ENCODE results near the gene SH2D3C. TPM values are rescaled to one million over a fixed set of nuclear protein-coding genes. Genes with fewer than 3 reads are reported as not detected.

SH2D3C gene, protein sequence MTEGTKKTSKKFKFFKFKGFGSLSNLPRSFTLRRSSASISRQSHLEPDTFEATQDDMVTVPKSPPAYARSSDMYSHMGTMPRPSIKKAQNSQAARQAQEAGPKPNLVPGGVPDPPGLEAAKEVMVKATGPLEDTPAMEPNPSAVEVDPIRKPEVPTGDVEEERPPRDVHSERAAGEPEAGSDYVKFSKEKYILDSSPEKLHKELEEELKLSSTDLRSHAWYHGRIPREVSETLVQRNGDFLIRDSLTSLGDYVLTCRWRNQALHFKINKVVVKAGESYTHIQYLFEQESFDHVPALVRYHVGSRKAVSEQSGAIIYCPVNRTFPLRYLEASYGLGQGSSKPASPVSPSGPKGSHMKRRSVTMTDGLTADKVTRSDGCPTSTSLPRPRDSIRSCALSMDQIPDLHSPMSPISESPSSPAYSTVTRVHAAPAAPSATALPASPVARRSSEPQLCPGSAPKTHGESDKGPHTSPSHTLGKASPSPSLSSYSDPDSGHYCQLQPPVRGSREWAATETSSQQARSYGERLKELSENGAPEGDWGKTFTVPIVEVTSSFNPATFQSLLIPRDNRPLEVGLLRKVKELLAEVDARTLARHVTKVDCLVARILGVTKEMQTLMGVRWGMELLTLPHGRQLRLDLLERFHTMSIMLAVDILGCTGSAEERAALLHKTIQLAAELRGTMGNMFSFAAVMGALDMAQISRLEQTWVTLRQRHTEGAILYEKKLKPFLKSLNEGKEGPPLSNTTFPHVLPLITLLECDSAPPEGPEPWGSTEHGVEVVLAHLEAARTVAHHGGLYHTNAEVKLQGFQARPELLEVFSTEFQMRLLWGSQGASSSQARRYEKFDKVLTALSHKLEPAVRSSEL
- total RNA-seq: 10 to 100 TPM; 27.6 to 46.8 TPM

DNA sequence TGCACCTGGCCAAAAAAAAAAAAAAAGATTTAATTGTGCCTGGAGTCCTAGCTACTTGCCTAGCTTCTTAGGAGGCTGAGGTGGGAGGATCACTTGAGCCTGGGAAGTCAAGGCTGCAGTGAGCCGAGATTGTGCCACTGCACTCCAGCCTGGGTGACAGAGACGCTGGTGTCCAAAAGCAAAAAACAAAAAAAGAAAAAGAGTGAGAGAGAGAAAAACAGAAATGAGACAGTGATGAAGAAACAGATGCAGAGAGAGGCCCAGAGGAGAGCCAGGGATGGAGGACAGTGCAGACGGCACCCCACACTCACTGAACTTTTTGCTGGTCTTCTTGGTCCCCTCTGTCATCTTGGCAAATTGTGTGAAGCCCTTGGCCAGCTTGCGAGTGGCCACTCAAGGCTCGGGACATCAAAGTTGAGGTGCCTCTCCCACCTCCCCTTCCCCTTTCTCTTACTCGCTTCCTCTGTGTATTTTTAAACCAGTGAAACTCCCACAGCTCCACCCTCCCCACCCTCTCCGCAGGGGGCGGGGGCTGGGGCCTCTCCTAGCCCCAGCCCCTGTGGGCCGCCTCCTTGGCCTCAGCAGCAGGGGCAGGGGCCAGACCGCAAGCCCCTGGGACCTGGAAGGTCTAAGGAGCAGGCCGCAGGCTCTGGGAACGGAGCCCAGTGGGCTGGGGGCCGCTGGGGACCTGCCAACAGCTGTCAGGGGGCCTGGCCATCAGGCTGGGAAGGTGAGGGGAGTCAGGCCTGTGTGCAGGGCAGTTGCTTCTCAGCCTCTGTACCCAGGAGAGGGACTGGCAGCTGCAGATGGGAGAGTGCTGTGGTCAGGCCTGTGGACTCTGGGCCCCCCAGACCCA is at the start of gene SH2D3C:
TSS of gene SH2D3C (minus strand) at position 387 of the 856 bp plus-strand sequence. CDS start at position 348, 39 bp downstream.
- Mint-ChIP-seq H3K4me3 (peak within 1 kb of the TSS; percentile 100), H3K27ac (peak within 1 kb of the TSS; percentile 99)
- ATAC-seq (replicated peaks): peak; percentile 46

DNA sequence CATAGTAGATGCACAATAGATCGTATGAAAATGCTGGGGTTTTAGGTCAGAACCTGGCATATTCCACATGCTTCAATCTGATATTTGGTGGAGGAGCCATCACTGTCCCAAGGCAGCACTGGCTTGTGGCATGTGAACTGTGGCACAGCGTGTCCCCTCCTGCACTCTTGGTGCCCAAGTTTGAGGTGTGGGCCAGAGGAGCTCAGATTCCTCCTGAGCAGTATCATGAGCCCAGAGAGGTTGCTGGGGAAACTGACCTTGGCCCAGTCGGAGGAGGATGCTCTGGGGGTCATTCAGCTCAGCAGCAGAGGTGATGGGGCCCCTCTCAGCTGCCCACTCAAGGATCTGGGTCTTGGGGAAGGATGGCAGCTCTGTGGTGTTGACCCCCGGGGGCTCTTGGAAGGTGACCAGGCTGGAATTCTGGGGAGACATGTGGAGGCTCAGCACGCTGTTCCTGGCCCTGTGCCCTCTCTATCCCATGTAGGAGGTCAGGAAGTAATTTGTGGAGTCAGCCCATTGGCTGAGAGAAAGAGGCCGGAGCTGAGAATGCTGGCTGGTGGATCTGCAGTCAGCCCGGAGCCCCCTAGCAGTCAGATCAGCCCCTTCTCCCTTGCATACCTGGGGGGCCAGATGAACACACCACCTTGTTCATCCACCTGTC is 47.9 kb upstream of the SH2D3C start:
- Mint-ChIP-seq H3K4me1 (no peaks in the 10 kb centered on the region), H3K36me3 (ENCODE audit: low read depth) (peaks cover 4% of the 10 kb centered on the region), H3K9me3 (no peaks in the 10 kb centered on the region), H3K27ac (peak overlapping the region; percentile 53), H3K4me3 (no peak overlapping the region), H3K27me3 (no peaks in the 10 kb centered on the region)
- no peak for ATAC-seq (replicated peaks)

More for the DNA sequence above, at the start of gene SH2D3C:
- H3K9me3 Mint-ChIP-seq: no peaks in the 10 kb centered on the region
- peaks cover 46% of the 10 kb centered on the region for H3K36me3 Mint-ChIP-seq (ENCODE audit: low read depth)
- H3K27me3 Mint-ChIP-seq: no peaks in the 10 kb centered on the region
- H3K4me1 Mint-ChIP-seq: peaks cover 10% of the 10 kb centered on the region

DNA sequence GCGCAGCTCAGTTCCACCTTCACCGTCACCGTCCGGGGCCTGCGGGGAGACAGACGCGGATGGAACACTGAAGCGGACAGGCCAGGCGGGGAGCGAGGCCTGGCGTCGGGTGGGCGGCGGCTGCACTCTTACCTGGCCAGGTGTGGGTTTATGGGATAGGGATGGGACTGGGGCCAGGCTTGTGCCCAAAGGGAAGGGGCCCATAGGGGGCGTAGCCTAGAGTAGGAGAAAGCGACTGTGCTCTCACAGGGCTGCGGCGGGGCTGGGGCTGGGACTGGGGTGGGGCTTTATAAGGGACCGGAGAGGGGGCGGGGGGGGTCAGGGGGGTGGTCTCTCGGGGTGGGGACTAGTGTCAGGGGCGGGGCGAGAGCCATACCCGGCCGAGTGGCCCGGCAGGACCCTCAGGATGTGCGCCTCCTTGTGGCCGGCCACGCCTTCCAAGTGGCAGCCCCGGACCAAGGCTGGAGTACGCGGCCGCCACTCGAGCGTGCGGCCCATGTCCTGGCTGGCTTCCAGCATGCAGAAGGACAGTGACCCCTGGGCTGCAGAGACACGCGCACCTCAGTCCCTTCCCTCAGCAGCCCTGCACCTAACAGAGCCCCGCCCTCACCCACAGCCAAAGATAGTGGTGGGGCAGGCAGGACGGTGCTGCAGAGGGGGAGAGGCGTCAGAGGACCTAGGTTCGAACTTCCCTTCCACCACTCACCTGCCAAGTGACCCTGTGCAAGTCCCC is 47.0 kb upstream of the SH2D3C start:
- no peaks in the 10 kb centered on the region for H3K27me3 Mint-ChIP-seq
- no peaks in the 10 kb centered on the region for H3K4me1 Mint-ChIP-seq
- H3K27ac Mint-ChIP-seq: no peak overlapping the region
- H3K36me3 Mint-ChIP-seq (ENCODE audit: low read depth): peaks cover 4% of the 10 kb centered on the region
- H3K4me3 Mint-ChIP-seq: no peak overlapping the region
- H3K9me3 Mint-ChIP-seq: no peaks in the 10 kb centered on the region
- no peak for ATAC-seq (replicated peaks)

DNA sequence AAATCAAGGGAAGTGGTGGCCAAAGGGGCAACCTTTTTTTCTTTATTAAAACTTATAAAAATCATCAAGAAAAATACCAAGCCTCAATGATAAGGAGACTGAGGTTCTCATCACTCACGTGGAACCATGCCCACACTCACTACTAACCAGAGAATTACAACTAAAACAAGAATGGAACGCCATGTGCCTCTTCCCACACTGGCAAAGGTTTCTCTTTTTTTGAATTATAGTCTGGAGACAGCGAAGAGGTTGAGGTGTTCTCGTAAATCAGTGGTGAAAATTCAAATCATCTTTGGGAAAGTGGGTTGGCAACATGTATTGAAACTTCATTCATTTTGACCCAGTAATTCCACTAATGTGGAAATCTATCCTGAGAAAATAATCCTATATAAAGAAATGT is 43.6 kb upstream of the SH2D3C start:
- H3K4me1 Mint-ChIP-seq: no peaks in the 10 kb centered on the region
- H3K4me3 Mint-ChIP-seq: no peak overlapping the region
- H3K9me3 Mint-ChIP-seq: no peaks in the 10 kb centered on the region
- ATAC-seq (replicated peaks): no peak
- H3K27me3 Mint-ChIP-seq: no peaks in the 10 kb centered on the region
- no peak overlapping the region for H3K27ac Mint-ChIP-seq
- peaks cover 11% of the 10 kb centered on the region for H3K36me3 Mint-ChIP-seq (ENCODE audit: low read depth)

DNA sequence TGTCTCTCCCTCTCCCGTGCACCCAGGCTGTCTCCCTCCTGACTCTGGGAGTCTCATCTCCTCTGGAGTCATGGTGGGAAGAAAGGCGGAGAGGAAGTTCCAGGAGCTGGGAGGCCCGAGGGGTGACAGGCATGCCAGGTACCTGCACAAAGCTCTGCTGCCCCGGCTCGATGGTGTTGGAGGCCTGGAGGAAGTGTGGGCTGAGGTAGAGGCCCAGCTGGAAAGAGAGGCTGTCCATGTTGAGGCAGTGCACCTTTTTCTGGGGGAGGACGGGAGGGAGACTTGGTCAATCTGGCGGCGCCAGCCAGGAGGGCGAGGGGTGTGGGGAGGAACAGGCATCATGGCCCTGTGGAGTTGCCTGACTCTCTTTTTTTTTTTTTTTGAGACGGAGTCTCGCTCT is 40.1 kb upstream of the SH2D3C start:
- no peak overlapping the region for H3K4me3 Mint-ChIP-seq
- H3K4me1 Mint-ChIP-seq: no peaks in the 10 kb centered on the region
- H3K27me3 Mint-ChIP-seq: no peaks in the 10 kb centered on the region
- no peaks in the 10 kb centered on the region for H3K9me3 Mint-ChIP-seq
- no peak overlapping the region for H3K27ac Mint-ChIP-seq
- no peak for ATAC-seq (replicated peaks)
- peaks cover 26% of the 10 kb centered on the region for H3K36me3 Mint-ChIP-seq (ENCODE audit: low read depth)

- no peaks in the 10 kb centered on the region for H3K4me1 Mint-ChIP-seq
- no peak overlapping the region for H3K4me3 Mint-ChIP-seq
- no peaks in the 10 kb centered on the region for H3K27me3 Mint-ChIP-seq
- no peak for ATAC-seq (replicated peaks)
- peaks cover 32% of the 10 kb centered on the region for H3K36me3 Mint-ChIP-seq (ENCODE audit: low read depth)
- H3K9me3 Mint-ChIP-seq: no peaks in the 10 kb centered on the region
- peak overlapping the region; percentile 71 for H3K27ac Mint-ChIP-seq
Observed at GRCh38 chr9:127817881-127818434, 39.5 kb upstream of the SH2D3C start.

- ATAC-seq (replicated peaks): no peak
- H3K27ac Mint-ChIP-seq: no peak overlapping the region
- H3K27me3 Mint-ChIP-seq: no peaks in the 10 kb centered on the region
- no peaks in the 10 kb centered on the region for H3K9me3 Mint-ChIP-seq
- H3K36me3 Mint-ChIP-seq (ENCODE audit: low read depth): peaks cover 45% of the 10 kb centered on the region
- no peak overlapping the region for H3K4me3 Mint-ChIP-seq
- H3K4me1 Mint-ChIP-seq: no peaks in the 10 kb centered on the region
Observed at GRCh38 chr9:127816728-127817127, 38.3 kb upstream of the SH2D3C start.

GRCh38 chr9:127816362-127816725 is 37.9 kb upstream of the SH2D3C start:
- Mint-ChIP-seq H3K36me3 (ENCODE audit: low read depth) (peaks cover 48% of the 10 kb centered on the region), H3K4me1 (no peaks in the 10 kb centered on the region), H3K27ac (no peak overlapping the region), H3K27me3 (no peaks in the 10 kb centered on the region), H3K4me3 (no peak overlapping the region), H3K9me3 (no peaks in the 10 kb centered on the region)
- ATAC-seq (replicated peaks): no peak

DNA sequence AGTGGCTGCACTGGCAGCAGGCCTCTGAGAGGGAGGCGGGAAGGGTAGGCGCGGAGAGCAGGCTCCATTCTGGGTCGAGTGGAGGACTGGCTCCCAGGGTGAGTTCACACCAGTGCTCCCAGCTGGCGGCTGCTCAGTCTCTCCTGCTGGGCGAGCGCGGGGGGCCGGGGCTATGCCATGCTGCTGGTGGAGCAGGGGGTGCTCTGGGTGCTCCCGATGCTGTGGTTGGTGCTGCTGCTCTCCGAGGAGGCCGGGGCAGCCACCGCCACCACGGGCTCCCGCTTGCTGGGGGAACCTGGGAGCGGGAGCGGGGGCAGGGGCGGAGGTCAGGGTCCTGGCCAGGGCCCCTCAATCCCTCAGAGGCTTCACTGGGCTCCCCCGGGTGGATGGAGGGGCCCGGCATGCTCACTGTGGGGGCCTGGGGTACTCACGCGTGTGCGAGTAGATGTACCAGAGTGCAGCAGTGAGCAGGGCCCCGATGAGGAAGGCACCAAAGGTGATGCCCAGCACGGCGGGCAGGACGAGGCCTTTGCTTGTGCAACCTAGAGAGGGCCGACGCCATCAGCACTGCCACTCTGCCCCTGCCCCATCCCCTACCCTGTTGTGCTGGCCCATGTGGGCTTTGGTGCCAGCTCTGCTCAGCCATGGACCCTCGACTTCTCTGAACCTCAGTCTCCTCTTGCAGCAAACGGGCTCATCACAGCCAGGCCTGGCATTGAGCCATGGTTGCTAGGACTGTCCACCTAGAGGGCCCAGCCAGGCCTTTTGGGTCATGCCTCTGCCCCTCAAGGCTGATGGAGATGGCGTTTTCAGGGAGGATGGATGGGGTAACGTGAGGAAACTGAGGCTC is 37.3 kb upstream of the SH2D3C start:
- no peak for ATAC-seq (replicated peaks)
- Mint-ChIP-seq H3K27me3 (no peaks in the 10 kb centered on the region), H3K36me3 (ENCODE audit: low read depth) (peaks cover 54% of the 10 kb centered on the region), H3K4me3 (no peak overlapping the region), H3K27ac (no peak overlapping the region), H3K4me1 (no peaks in the 10 kb centered on the region), H3K9me3 (no peaks in the 10 kb centered on the region)

- Mint-ChIP-seq H3K36me3 (ENCODE audit: low read depth) (peaks cover 62% of the 10 kb centered on the region), H3K9me3 (no peaks in the 10 kb centered on the region), H3K27me3 (no peaks in the 10 kb centered on the region), H3K4me1 (no peaks in the 10 kb centered on the region), H3K4me3 (no peak overlapping the region), H3K27ac (no peak overlapping the region)
- ATAC-seq (replicated peaks): no peak
Observed at GRCh38 chr9:127814619-127815511, 36.4 kb upstream of the SH2D3C start.

GRCh38 chr9:127813686-127814226 is 35.3 kb upstream of the SH2D3C start:
- no peaks in the 10 kb centered on the region for H3K9me3 Mint-ChIP-seq
- no peak for ATAC-seq (replicated peaks)
- H3K4me1 Mint-ChIP-seq: no peaks in the 10 kb centered on the region
- no peaks in the 10 kb centered on the region for H3K27me3 Mint-ChIP-seq
- no peak overlapping the region for H3K4me3 Mint-ChIP-seq
- H3K36me3 Mint-ChIP-seq (ENCODE audit: low read depth): peaks cover 69% of the 10 kb centered on the region
- no peak overlapping the region for H3K27ac Mint-ChIP-seq
